HCT116 (cell line): ENCODE data around the gene SLC38A3. TPM values are rescaled to one million over a fixed set of nuclear protein-coding genes. Genes with fewer than 3 reads are reported as not detected.
A peak's percentile ranks its signal among the peaks of the same experiment; 100 is the strongest.

Experiments
- ATAC-seq: fragments of 200-7000 bp; cut with Tn5 transposase; 2 replicates; pipeline ENCODE4 v1.9.1; 2020; ENCODE audit warnings: mild to moderate bottlenecking, moderate library complexity
- BruUV-seq: library from RNA; stranded (reverse); fragments of 400-500 nt; replicated peaks from 2 replicates; lab custom pipeline; 2021; lab: Mats Ljungman, UMichigan
- CTCF ChIA-PET: fragments of 300-600 bp; sonication (Branson Sonifier 250); formaldehyde crosslinking; loops from one replicate; lab custom pipeline; 2021; ENCODE audit warnings: antibody characterized with exemption; lab: Charles Lee
- POLR2A ChIA-PET: fragments of 300-600, 350-600 bp; sonication (Branson Sonifier 250); formaldehyde crosslinking; loops from one replicate; lab custom pipeline; 2021; ENCODE audit warnings: antibody characterized with exemption; lab: Charles Lee
- RAD21 ChIA-PET, 2 experiments: fragments of 300-600 bp; sonication (Branson Sonifier 250); formaldehyde crosslinking; loops; one replicate each; lab custom pipeline; 2023; ENCODE audit warnings: low total read pairs in 2 of 2; ENCODE audit not compliant: uncharacterized antibody in 2 of 2, unreplicated experiment in 2 of 2, low non-redundant PET in 1 of 2; lab: Charles Lee
- DNase-seq: peaks from one replicate; pipeline ENCODE4 v3.0.0-alpha.2; 2010; ENCODE audit warnings: low read depth, low spot score
- H2AFZ ChIP-seq: fragments of 200-600 bp; shearing (Covaris generic), sonication (generic); 2 replicates; pipeline ENCODE4 v1.6.1; 2017; ENCODE audit warnings: low read depth, mixed run types, mixed read lengths, antibody characterized with exemption, low read length; ENCODE audit not compliant: poor library complexity, severe bottlenecking
- H3K27ac ChIP-seq: 2 replicates; pipeline ENCODE4 v1.5.1; 2012; ENCODE audit warnings: low read depth, low read length
- H3K27me3 ChIP-seq: fragments of 200-600 bp; sonication (generic); 2 replicates; pipeline ENCODE4 v1.6.1; 2016; ENCODE audit warnings: mixed run types, low read length, mixed read lengths; ENCODE audit not compliant: insufficient read depth
- H3K36me3 ChIP-seq, 2 experiments: fragments of 200-500 bp in 1 of 2; fragments of 200-600 bp in 1 of 2; sonication (Bioruptor generic) in 1 of 2; sonication (generic) in 1 of 2; 2 replicates each; pipeline versions ENCODE4 v1.5.1 to v1.6.1; 2014 to 2016; ENCODE audit warnings: low read length in 2 of 2, inconsistent platforms in 1 of 2, mixed read lengths in 1 of 2, mixed run types in 1 of 2; ENCODE audit not compliant: insufficient read depth in 2 of 2, control insufficient read depth in 1 of 2
- H3K4me1 ChIP-seq, 2 experiments: fragments of 200-600 bp in 1 of 2; sonication (generic) in 1 of 2; 2 replicates each; pipeline versions ENCODE4 v1.5.1 to v1.6.1; 2012 to 2017; ENCODE audit warnings: low read length in 2 of 2, inconsistent platforms in 1 of 2, mild to moderate bottlenecking in 1 of 2, mixed read lengths in 1 of 2, mixed run types in 1 of 2, moderate library complexity in 1 of 2; ENCODE audit not compliant: insufficient read depth in 2 of 2, control insufficient read depth in 1 of 2
- H3K4me2 ChIP-seq: fragments of 200-600 bp; sonication (generic); 2 replicates; pipeline ENCODE4 v1.6.1; 2017; ENCODE audit warnings: mixed run types, low read length, mixed read lengths
- H3K4me3 ChIP-seq, 2 experiments: fragments of 200-600 bp in 1 of 2; sonication (generic) in 1 of 2; replicated peaks in 1 of 2; 2 replicates each; pipeline ENCODE4 v1.5.1; 2011 to 2016; ENCODE audit warnings: low read length in 2 of 2, control low read depth in 1 of 2, low read depth in 1 of 2, mild to moderate bottlenecking in 1 of 2, mixed read lengths in 1 of 2, mixed run types in 1 of 2
- H3K79me2 ChIP-seq: fragments of 200-600 bp; sonication (generic); 2 replicates; pipeline ENCODE4 v1.6.1; 2017; ENCODE audit warnings: mild to moderate bottlenecking, mixed run types, low read length, moderate library complexity, mixed read lengths; ENCODE audit not compliant: insufficient read depth
- H3K9ac ChIP-seq: fragments of 200-600 bp; sonication (generic); 2 replicates; pipeline ENCODE4 v1.6.1; 2016; ENCODE audit warnings: low read length, mixed read lengths
- H3K9me2 ChIP-seq: fragments of 200-600 bp; sonication (generic), shearing (Covaris generic); 2 replicates; pipeline ENCODE4 v1.6.1; 2017; ENCODE audit warnings: mixed run types, mild to moderate bottlenecking, moderate library complexity; ENCODE audit not compliant: insufficient read depth
- H3K9me3 ChIP-seq, 2 experiments: fragments of 200-500 bp in 1 of 2; fragments of 200-600 bp in 1 of 2; sonication (Bioruptor generic) in 1 of 2; sonication (generic) in 1 of 2; 2 replicates each; pipeline ENCODE4 v1.6.1; 2014 to 2017; ENCODE audit warnings: low read length in 2 of 2, mixed read lengths in 2 of 2, inconsistent platforms in 1 of 2, low read depth in 1 of 2, mild to moderate bottlenecking in 1 of 2, mixed run types in 1 of 2, moderate library complexity in 1 of 2; ENCODE audit not compliant: control insufficient read depth in 1 of 2, insufficient read depth in 1 of 2
- H4K20me1 ChIP-seq: fragments of 200-600 bp; sonication (generic), shearing (Covaris generic); 2 replicates; pipeline ENCODE4 v1.6.1; 2017; ENCODE audit warnings: mixed run types, mild to moderate bottlenecking, moderate library complexity; ENCODE audit not compliant: insufficient read depth
- CBX3 ChIP-seq: IDR thresholded peaks from 2 replicates; pipeline ENCODE4 v1.6.1; 2012; ENCODE audit warnings: low read depth
- EZH2 ChIP-seq: fragments of 200-600 bp; sonication (generic); IDR thresholded peaks from 2 replicates; pipeline ENCODE4 v1.6.1; 2017; ENCODE audit warnings: antibody characterized with exemption, mixed run types
- POLR2AphosphoS5 ChIP-seq: IDR thresholded peaks from 2 replicates; pipeline ENCODE4 v1.6.1; 2011; ENCODE audit warnings: mild to moderate bottlenecking, low read depth, low read length, moderate library complexity
- YY1 ChIP-seq: IDR thresholded peaks from 2 replicates; pipeline ENCODE4 v1.6.1; 2011; ENCODE audit warnings: low read length, low read depth, moderate library complexity, mild to moderate bottlenecking; ENCODE audit not compliant: insufficient replicate concordance; ENCODE audit errors: extremely low read depth
- intact Hi-C: fragments of 100-400 bp; cut with micrococcal nuclease; formaldehyde crosslinking; loops from 2 replicates; pipeline ENCODE4 v1.10.0; 2022
- total RNA-seq: library from RNA; stranded (reverse); gene quantifications from one replicate; pipeline ENCODE4 v1.2.1, GENCODE V29; 2021; ENCODE audit not compliant: unreplicated experiment
- TF ChIP-seq, protein P1 (sequence below): IDR thresholded peaks from 2 replicates; pipeline ENCODE4 v1.6.1; 2012; ENCODE audit warnings: low read depth
- TF ChIP-seq, protein P2 (sequence below): IDR thresholded peaks from 2 replicates; pipeline ENCODE4 v1.6.1; 2012
- TF ChIP-seq, protein P3 (sequence below), 3 experiments: fragments of 200-600 bp in 1 of 3; sonication (generic) in 1 of 3; IDR thresholded peaks in 2 of 3; conservative IDR thresholded peaks in 1 of 3; 2 replicates each; pipeline ENCODE4 v1.5.1; 2012 to 2017; ENCODE audit warnings: low read depth in 2 of 3, low read length in 2 of 3, antibody characterized with exemption in 1 of 3, borderline replicate concordance in 1 of 3, control low read depth in 1 of 3, mild to moderate bottlenecking in 1 of 3, mixed read lengths in 1 of 3, mixed run types in 1 of 3, moderate library complexity in 1 of 3; ENCODE audit not compliant: insufficient read depth in 1 of 3

Gene SLC38A3
- total RNA-seq, 1 experiment from 2014 or later = 3.1 TPM

DNA sequence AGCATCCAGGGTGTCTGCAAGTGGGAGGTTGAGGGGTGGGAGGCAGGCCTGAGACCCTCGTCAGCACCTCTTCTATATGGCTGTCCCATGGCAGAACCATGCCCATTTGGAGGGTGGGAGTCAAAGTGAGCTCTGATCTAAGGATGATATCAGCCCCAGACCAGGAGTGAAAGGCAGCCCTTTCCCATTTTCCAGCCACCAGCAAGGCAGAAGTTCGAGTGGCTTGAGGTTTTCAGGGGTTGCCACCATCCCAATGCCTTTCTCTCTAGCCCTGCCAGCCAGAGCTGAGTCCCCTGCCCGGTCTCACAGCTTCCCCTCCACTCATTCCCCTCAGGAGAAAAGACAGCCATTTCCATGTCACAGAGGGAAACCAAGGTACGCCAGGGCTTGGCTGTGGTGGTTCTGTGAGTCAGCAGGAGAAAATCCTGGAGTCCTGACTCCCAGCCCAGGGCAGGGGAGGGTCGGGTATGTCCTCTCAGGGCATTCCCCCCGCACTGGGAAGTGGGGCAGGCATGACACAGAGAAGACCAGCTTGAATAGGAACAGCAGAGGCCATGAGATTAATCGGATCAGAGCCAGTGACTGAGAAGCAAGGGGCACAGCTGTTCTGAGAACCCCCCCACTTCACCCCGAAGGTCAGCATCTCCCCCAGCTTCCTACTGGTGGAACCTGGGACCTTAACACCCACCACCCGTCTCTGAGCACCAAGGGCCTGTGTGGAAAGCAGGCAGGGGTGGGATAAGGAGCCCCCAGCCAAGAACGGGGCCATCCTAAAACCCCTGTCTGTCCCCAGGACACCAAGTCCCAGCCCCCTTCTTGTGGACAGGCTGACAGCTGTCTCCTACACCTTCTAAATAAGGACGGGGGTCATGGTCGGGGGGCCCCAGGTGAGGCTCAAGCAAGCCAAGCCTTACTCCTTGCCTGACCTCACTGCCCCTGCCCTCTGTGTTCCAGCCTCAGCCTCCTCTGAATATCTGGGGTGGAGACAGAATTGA lies 965 bp upstream of the SLC38A3 start (continued):
- TF ChIP-seq, protein P1, sequence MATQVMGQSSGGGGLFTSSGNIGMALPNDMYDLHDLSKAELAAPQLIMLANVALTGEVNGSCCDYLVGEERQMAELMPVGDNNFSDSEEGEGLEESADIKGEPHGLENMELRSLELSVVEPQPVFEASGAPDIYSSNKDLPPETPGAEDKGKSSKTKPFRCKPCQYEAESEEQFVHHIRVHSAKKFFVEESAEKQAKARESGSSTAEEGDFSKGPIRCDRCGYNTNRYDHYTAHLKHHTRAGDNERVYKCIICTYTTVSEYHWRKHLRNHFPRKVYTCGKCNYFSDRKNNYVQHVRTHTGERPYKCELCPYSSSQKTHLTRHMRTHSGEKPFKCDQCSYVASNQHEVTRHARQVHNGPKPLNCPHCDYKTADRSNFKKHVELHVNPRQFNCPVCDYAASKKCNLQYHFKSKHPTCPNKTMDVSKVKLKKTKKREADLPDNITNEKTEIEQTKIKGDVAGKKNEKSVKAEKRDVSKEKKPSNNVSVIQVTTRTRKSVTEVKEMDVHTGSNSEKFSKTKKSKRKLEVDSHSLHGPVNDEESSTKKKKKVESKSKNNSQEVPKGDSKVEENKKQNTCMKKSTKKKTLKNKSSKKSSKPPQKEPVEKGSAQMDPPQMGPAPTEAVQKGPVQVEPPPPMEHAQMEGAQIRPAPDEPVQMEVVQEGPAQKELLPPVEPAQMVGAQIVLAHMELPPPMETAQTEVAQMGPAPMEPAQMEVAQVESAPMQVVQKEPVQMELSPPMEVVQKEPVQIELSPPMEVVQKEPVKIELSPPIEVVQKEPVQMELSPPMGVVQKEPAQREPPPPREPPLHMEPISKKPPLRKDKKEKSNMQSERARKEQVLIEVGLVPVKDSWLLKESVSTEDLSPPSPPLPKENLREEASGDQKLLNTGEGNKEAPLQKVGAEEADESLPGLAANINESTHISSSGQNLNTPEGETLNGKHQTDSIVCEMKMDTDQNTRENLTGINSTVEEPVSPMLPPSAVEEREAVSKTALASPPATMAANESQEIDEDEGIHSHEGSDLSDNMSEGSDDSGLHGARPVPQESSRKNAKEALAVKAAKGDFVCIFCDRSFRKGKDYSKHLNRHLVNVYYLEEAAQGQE = no peak
- TF ChIP-seq, all 23 proteins: peak for 0

DNA sequence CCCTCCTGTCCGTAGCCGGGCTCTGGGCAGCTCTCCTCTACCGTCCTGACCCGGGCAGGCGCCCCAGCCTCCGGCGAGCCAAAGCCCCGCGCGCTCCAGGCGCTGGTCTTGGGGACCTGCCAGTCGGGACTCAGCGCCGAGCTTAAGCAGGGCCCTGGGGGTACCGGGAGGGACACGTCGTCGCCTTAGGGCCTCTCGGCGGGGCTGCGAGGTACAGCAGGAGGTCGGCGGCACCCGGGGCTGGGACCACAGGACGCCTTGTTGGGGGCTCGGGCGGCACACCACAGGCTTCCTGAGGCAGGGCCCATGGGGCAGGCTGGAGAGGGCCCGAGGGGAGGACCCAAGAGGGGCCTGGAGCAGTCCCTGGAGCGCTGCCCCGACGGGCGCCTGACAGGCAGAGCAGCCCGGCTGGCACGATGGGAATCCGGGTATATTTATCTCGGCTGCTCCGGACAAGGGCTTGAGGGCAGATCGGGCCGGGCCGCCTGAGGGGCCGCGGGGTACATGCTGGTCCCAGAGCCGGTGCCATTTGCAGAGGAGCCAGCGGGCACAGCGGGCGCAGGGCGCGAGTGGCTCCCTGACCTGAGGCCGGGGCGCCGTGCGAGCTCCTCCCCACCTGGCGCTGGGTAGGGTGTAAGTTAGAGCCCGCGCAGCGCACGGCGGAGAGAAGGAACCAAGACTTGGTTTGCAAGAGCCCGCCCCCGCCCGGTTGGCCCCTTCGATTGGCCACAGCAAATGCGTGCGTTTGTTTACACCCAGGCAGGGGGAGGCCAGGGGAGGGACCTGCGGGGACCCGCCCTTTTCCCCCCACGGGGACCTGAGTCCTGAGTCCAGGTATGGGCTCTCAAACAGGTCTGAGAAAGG lies 574 bp downstream of the SLC38A3 start:
- Histone ChIP-seq H3K4me3 (peak overlapping the region; percentile 60 to 69), H2AFZ (peak overlapping the region; percentile 15), H3K79me2 (no peaks in the 10 kb centered on the region), H3K27ac (no peak overlapping the region; the same call in 1 of the 2 replicates), H3K9me3 (no peaks in the 10 kb centered on the region), H3K4me1 (peaks cover 10 to 43% of the 10 kb centered on the region in 2 experiments; a peak in 3 of 4 replicates), H3K9ac (peak overlapping the region; percentile 63), H3K36me3 (no peaks in the 10 kb centered on the region), H3K4me2 (peak overlapping the region; percentile 98), H4K20me1 (no peaks in the 10 kb centered on the region), H3K9me2 (no peaks in the 10 kb centered on the region), H3K27me3 (no peaks in the 10 kb centered on the region)
- DNase-seq (peak; percentile 63), ATAC-seq (peak; percentile 88)
- intact Hi-C loops = no loop called here
- RAD21 ChIA-PET = interaction anchor here (0.6 to 1.9 kb wide), 5 partner anchors 11 to 266 kb away, joined by 3 to 7 read pairs (median 4); partner anchors contain the start of gene RBM6 (in 1 of the 2)
- CTCF ChIA-PET = interaction anchor here (0.5 to 1.7 kb wide), 5 partner anchors 11 to 55 kb away, joined by 3 to 7 read pairs (median 3); no protein-coding TSS in a partner anchor
- POLR2A ChIA-PET = interaction anchor here (1.0 to 1.3 kb wide), 2 partner anchors 11 to 30 kb away, joined by 3 to 4 read pairs; partner anchors contain the start of gene GNAI2
- no TSS peak for BruUV-seq
- TF ChIP-seq YY1 (no peak), POLR2AphosphoS5 (peak; percentile 41), CBX3 (no peak), EZH2 (no peak)
- TF ChIP-seq, protein P2, sequence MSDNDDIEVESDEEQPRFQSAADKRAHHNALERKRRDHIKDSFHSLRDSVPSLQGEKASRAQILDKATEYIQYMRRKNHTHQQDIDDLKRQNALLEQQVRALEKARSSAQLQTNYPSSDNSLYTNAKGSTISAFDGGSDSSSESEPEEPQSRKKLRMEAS = peak; percentile 51; the same call in 1 of the 2 replicates
- TF ChIP-seq, protein P3, sequence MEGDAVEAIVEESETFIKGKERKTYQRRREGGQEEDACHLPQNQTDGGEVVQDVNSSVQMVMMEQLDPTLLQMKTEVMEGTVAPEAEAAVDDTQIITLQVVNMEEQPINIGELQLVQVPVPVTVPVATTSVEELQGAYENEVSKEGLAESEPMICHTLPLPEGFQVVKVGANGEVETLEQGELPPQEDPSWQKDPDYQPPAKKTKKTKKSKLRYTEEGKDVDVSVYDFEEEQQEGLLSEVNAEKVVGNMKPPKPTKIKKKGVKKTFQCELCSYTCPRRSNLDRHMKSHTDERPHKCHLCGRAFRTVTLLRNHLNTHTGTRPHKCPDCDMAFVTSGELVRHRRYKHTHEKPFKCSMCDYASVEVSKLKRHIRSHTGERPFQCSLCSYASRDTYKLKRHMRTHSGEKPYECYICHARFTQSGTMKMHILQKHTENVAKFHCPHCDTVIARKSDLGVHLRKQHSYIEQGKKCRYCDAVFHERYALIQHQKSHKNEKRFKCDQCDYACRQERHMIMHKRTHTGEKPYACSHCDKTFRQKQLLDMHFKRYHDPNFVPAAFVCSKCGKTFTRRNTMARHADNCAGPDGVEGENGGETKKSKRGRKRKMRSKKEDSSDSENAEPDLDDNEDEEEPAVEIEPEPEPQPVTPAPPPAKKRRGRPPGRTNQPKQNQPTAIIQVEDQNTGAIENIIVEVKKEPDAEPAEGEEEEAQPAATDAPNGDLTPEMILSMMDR (IDR thresholded peaks at IDR 0.05 in 2 of 3, conservative IDR thresholded peaks at IDR 0.05 in 1 of 3; ENCODE audit: borderline replicate concordance in 1 of 3, insufficient read depth in 1 of 3, low read depth in 2 of 3, low read length in 2 of 3) = no peak
